ENCODE results near the gene ZHX3.

Gene ZHX3

GRCh38 chr20:41344938-41345728, 27.6 kb upstream of the ZHX3 start:
- no peak for DNase-seq
- H3K4me3 ChIP-seq (ENCODE audit: insufficient read depth, low read depth, low read length, poor library complexity, severe bottlenecking) = no peak overlapping the region
- no peaks in the 10 kb centered on the region for H3K9me3 ChIP-seq (ENCODE audit: control insufficient read depth, low read length)
- no peaks in the 10 kb centered on the region for H3K27me3 ChIP-seq (replicated peaks; ENCODE audit: control insufficient read depth, insufficient read depth, low read length, poor library complexity, severe bottlenecking)
- H3K4me1 ChIP-seq (ENCODE audit: control insufficient read depth, insufficient read depth, low read length, poor library complexity, severe bottlenecking) = peaks cover 5% of the 10 kb centered on the region
- H3K27ac ChIP-seq (ENCODE audit: insufficient read depth, low read length, poor library complexity, severe bottlenecking) = no peak overlapping the region
- H3K36me3 ChIP-seq (ENCODE audit: control insufficient read depth, insufficient read depth, low read length) = no peaks in the 10 kb centered on the region

DNA sequence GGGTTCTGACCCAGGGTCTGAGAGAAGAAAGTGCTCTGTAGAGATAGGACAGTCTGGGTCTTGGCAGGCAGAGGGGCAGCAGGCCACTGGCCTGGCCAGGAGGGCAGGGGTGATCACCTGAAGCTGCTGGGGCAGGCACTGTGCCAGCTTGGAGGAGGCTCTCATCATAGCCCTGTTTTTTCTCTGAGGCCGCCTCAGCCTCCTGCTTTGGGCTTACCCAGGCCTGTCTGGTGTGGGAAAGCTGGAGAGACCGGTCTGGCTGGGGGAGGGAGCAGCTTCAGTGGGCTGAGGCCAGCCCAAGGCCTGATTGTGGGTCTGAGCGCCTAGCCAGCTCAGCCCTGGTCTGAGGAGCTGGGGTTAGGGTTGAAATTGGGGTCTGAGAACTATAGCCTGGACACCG, 26.9 kb upstream of the ZHX3 start:
- H3K4me1 ChIP-seq (ENCODE audit: control insufficient read depth, insufficient read depth, low read length, poor library complexity, severe bottlenecking) = peaks cover 9% of the 10 kb centered on the region
- H3K9me3 ChIP-seq (ENCODE audit: control insufficient read depth, low read length) = no peaks in the 10 kb centered on the region
- no peak overlapping the region for H3K4me3 ChIP-seq (ENCODE audit: insufficient read depth, low read depth, low read length, poor library complexity, severe bottlenecking)
- H3K27me3 ChIP-seq (replicated peaks; ENCODE audit: control insufficient read depth, insufficient read depth, low read length, poor library complexity, severe bottlenecking) = no peaks in the 10 kb centered on the region
- H3K27ac ChIP-seq (ENCODE audit: insufficient read depth, low read length, poor library complexity, severe bottlenecking) = no peak overlapping the region
- no peak for DNase-seq
- H3K36me3 ChIP-seq (ENCODE audit: control insufficient read depth, insufficient read depth, low read length) = no peaks in the 10 kb centered on the region

GRCh38 chr20:41342474-41343464, 25.2 kb upstream of the ZHX3 start:
- no peaks in the 10 kb centered on the region for H3K27me3 ChIP-seq (replicated peaks; ENCODE audit: control insufficient read depth, insufficient read depth, low read length, poor library complexity, severe bottlenecking)
- H3K4me1 ChIP-seq (ENCODE audit: control insufficient read depth, insufficient read depth, low read length, poor library complexity, severe bottlenecking) = peaks cover 9% of the 10 kb centered on the region
- no peak for DNase-seq
- H3K9me3 ChIP-seq (ENCODE audit: control insufficient read depth, low read length) = no peaks in the 10 kb centered on the region
- no peak overlapping the region for H3K27ac ChIP-seq (ENCODE audit: insufficient read depth, low read length, poor library complexity, severe bottlenecking)
- H3K36me3 ChIP-seq (ENCODE audit: control insufficient read depth, insufficient read depth, low read length) = no peaks in the 10 kb centered on the region
- no peak overlapping the region for H3K4me3 ChIP-seq (ENCODE audit: insufficient read depth, low read depth, low read length, poor library complexity, severe bottlenecking)

GRCh38 chr20:41340327-41341055, 23.0 kb upstream of the ZHX3 start, which contains the start of gene LPIN3:
LPIN3 (plus strand) TSS chr20:41340821; CDS start chr20:41345804, 4,983 bp downstream.
- peak within 1 kb of the TSS; percentile 3 for H3K4me3 ChIP-seq (ENCODE audit: insufficient read depth, low read depth, low read length, poor library complexity, severe bottlenecking)
- DNase-seq = peak; percentile 30 to 57 (median 31)
- H3K9me3 ChIP-seq (ENCODE audit: control insufficient read depth, low read length) = no peaks in the 10 kb centered on the region
- no peaks in the 10 kb centered on the region for H3K27me3 ChIP-seq (replicated peaks; ENCODE audit: control insufficient read depth, insufficient read depth, low read length, poor library complexity, severe bottlenecking)
- peaks cover 9% of the 10 kb centered on the region for H3K4me1 ChIP-seq (ENCODE audit: control insufficient read depth, insufficient read depth, low read length, poor library complexity, severe bottlenecking)
- H3K27ac ChIP-seq (ENCODE audit: insufficient read depth, low read length, poor library complexity, severe bottlenecking) = no peak within 1 kb of the TSS
- no peaks in the 10 kb centered on the region for H3K36me3 ChIP-seq (ENCODE audit: control insufficient read depth, insufficient read depth, low read length)

DNA sequence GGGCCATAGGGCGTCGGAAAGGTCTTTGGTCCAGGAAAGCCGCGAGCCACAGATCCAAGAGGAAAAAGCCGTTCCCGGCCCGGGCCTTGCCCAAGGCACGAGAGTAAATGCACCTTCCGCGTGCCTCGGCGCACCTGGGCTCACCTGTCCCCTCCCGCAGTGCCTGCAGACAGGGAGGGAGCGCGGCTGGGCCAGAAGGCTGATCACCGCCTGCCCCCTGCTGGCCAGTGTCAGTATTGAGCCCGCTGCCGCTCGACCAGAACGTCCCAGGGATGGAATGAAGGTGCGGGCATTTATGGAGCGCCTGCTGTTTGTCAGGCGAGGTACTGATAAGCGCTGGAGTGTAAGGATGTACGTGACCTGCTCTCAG, 22.4 kb upstream of the ZHX3 start:
- Histone ChIP-seq H3K27me3 (replicated peaks; ENCODE audit: control insufficient read depth, insufficient read depth, low read length, poor library complexity, severe bottlenecking) (no peaks in the 10 kb centered on the region), H3K4me1 (ENCODE audit: control insufficient read depth, insufficient read depth, low read length, poor library complexity, severe bottlenecking) (peaks cover 9% of the 10 kb centered on the region), H3K36me3 (ENCODE audit: control insufficient read depth, insufficient read depth, low read length) (no peaks in the 10 kb centered on the region), H3K9me3 (ENCODE audit: control insufficient read depth, low read length) (no peaks in the 10 kb centered on the region), H3K4me3 (ENCODE audit: insufficient read depth, low read depth, low read length, poor library complexity, severe bottlenecking) (peak overlapping the region; percentile 3), H3K27ac (ENCODE audit: insufficient read depth, low read length, poor library complexity, severe bottlenecking) (no peak overlapping the region)
- peak; percentile 67 to 76 (median 71) for DNase-seq

DNA sequence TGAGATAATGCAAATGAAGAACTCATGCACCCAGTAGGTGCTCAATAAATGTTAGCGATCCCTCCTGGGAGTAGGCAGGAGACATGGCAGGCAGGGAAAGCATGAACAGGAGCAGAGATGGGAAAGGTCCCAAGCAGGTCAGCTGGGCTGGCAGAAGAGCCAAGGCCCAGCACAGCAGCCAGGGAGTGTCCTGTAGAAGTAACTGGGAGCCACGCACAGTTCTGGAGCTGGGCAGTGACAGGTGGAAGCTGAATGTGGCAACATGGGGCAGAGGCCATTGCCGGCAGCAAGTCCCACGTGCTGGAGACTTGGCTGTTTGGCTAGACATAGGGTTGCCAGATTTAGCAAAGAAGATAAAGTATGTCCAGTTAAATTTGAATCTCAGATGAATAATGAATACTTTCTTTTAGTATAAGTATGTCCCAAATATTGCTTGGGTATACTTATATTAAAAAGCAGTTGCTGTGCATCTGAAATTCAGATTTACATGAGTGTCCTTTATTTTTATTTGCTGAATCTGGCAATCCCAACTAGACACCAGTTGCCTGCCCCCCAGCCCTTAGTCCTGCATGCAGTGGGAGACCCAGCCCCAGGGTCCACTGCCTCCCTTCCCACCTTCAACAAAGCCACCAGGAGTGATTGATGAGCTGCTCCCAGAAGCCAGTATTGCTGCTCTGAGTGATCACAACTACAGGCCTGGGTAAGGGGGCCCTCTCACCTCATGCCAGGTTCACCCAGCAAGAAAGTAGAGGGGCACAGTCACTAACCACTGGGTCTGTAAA, 19.4 kb upstream of the ZHX3 start:
- peaks cover 9% of the 10 kb centered on the region for H3K4me1 ChIP-seq (ENCODE audit: control insufficient read depth, insufficient read depth, low read length, poor library complexity, severe bottlenecking)
- no peaks in the 10 kb centered on the region for H3K9me3 ChIP-seq (ENCODE audit: control insufficient read depth, low read length)
- H3K27me3 ChIP-seq (replicated peaks; ENCODE audit: control insufficient read depth, insufficient read depth, low read length, poor library complexity, severe bottlenecking) = no peaks in the 10 kb centered on the region
- no peak for DNase-seq
- no peak overlapping the region for H3K27ac ChIP-seq (ENCODE audit: insufficient read depth, low read length, poor library complexity, severe bottlenecking)
- no peaks in the 10 kb centered on the region for H3K36me3 ChIP-seq (ENCODE audit: control insufficient read depth, insufficient read depth, low read length)
- H3K4me3 ChIP-seq (ENCODE audit: insufficient read depth, low read depth, low read length, poor library complexity, severe bottlenecking) = no peak overlapping the region

GRCh38 chr20:41335591-41335990, 18.1 kb upstream of the ZHX3 start:
- Histone ChIP-seq H3K36me3 (ENCODE audit: control insufficient read depth, insufficient read depth, low read length) (no peaks in the 10 kb centered on the region), H3K27me3 (replicated peaks; ENCODE audit: control insufficient read depth, insufficient read depth, low read length, poor library complexity, severe bottlenecking) (no peaks in the 10 kb centered on the region), H3K9me3 (ENCODE audit: control insufficient read depth, low read length) (no peaks in the 10 kb centered on the region), H3K4me3 (ENCODE audit: insufficient read depth, low read depth, low read length, poor library complexity, severe bottlenecking) (no peak overlapping the region), H3K27ac (ENCODE audit: insufficient read depth, low read length, poor library complexity, severe bottlenecking) (no peak overlapping the region), H3K4me1 (ENCODE audit: control insufficient read depth, insufficient read depth, low read length, poor library complexity, severe bottlenecking) (peaks cover 9% of the 10 kb centered on the region)
- DNase-seq = no peak

- Histone ChIP-seq H3K4me3 (ENCODE audit: insufficient read depth, low read depth, low read length, poor library complexity, severe bottlenecking) (no peak overlapping the region), H3K27ac (ENCODE audit: insufficient read depth, low read length, poor library complexity, severe bottlenecking) (no peak overlapping the region), H3K36me3 (ENCODE audit: control insufficient read depth, insufficient read depth, low read length) (no peaks in the 10 kb centered on the region), H3K9me3 (ENCODE audit: control insufficient read depth, low read length) (no peaks in the 10 kb centered on the region), H3K27me3 (replicated peaks; ENCODE audit: control insufficient read depth, insufficient read depth, low read length, poor library complexity, severe bottlenecking) (no peaks in the 10 kb centered on the region), H3K4me1 (ENCODE audit: control insufficient read depth, insufficient read depth, low read length, poor library complexity, severe bottlenecking) (peaks cover 4% of the 10 kb centered on the region)
- DNase-seq = no peak
These were observed 17.2 kb upstream of the ZHX3 start for GRCh38 chr20:41334443-41335421.
